A673 (cell line): Measurements from ENCODE around the gene SNTG2.

Experiments
- CTCF ChIP-seq: fragments of 300-800, 200-600 bp; sonication (generic); conservative IDR thresholded peaks from 2 replicates; pipeline ENCODE4 v1.5.1; 2017; ENCODE audit warnings: low read depth, mild to moderate bottlenecking, antibody characterized with exemption, low read length, moderate library complexity, mixed read lengths
- EZH2 ChIP-seq: fragments of 200-600 bp; sonication (generic); IDR thresholded peaks from 2 replicates; pipeline ENCODE4 v1.6.1; 2017; ENCODE audit warnings: borderline replicate concordance, low read depth, mild to moderate bottlenecking, mixed read lengths, antibody characterized with exemption, low read length; ENCODE audit not compliant: poor library complexity, severe bottlenecking

GRCh38 chr2:938181-939005 is 12.3 kb upstream of the SNTG2 start:
- TF ChIP-seq CTCF = no peak
- TF ChIP-seq EZH2 = no peak
